MV-4-11 (cell line): Measurements from ENCODE around the gene SIPA1.
A peak's percentile ranks its signal among the peaks of the same experiment; 100 is the strongest.
"Not testable (repeated sequence)": the region's sequence is repeated elsewhere in the genome, so short reads cannot be mapped to it uniquely, and the experiment has no call there.

ENCODE experiments used
- DNase-seq: peaks from one replicate; lab custom pipeline; 2025; lab: John Stamatoyannopoulos, UW

Gene SIPA1

GRCh38 chr11:65624931-65625627 lies 12.8 kb upstream of the SIPA1 start:
- DNase-seq: no peak

- peak; percentile 16 for DNase-seq
Observed at GRCh38 chr11:65625628-65626342, 12.1 kb upstream of the SIPA1 start.

- DNase-seq: no peak
Observed at GRCh38 chr11:65627202-65627601, 10.7 kb upstream of the SIPA1 start.

- no peak for DNase-seq
Observed at GRCh38 chr11:65629579-65629978, 8.3 kb upstream of the SIPA1 start.

GRCh38 chr11:65630215-65630614 lies 7.7 kb upstream of the SIPA1 start:
- DNase-seq: no peak

GRCh38 chr11:65633390-65634108 lies 4.4 kb upstream of the SIPA1 start:
- no peak for DNase-seq

- DNase-seq: no peak
Observed at GRCh38 chr11:65634109-65634436, 3.8 kb upstream of the SIPA1 start.

- no peak for DNase-seq
Observed at GRCh38 chr11:65634440-65634839, 3.5 kb upstream of the SIPA1 start.

GRCh38 chr11:65634905-65635731 lies 2.8 kb upstream of the SIPA1 start:
- no peak for DNase-seq

- DNase-seq: no peak
Observed at GRCh38 chr11:65636108-65637031, 1.5 kb upstream of the SIPA1 start.

GRCh38 chr11:65637032-65637557 lies 806 bp upstream of the SIPA1 start:
- DNase-seq: no peak

- not testable (repeated sequence) for DNase-seq
Observed at GRCh38 chr11:65639228-65639597, 1.3 kb downstream of the SIPA1 start.

- peak; percentile 69 for DNase-seq
Observed at GRCh38 chr11:65639623-65640482, 2.0 kb downstream of the SIPA1 start.

GRCh38 chr11:65640483-65641296 lies 2.8 kb downstream of the SIPA1 start:
- DNase-seq: peak; percentile 88

GRCh38 chr11:65641297-65642013 lies 3.6 kb downstream of the SIPA1 start:
- DNase-seq: no peak

- no peak for DNase-seq
Observed at GRCh38 chr11:65642014-65642671, 4.2 kb downstream of the SIPA1 start.

- no peak for DNase-seq
Observed at GRCh38 chr11:65643971-65644370, 6.1 kb downstream of the SIPA1 start.

- DNase-seq: no peak
Observed at GRCh38 chr11:65644837-65645236, 6.9 kb downstream of the SIPA1 start.
